Measurements from ENCODE around the gene NAPEPLD.
"Not testable (repeated sequence)": the region's sequence is repeated elsewhere in the genome, so short reads cannot be mapped to it uniquely, and the experiment has no call there.

DNA sequence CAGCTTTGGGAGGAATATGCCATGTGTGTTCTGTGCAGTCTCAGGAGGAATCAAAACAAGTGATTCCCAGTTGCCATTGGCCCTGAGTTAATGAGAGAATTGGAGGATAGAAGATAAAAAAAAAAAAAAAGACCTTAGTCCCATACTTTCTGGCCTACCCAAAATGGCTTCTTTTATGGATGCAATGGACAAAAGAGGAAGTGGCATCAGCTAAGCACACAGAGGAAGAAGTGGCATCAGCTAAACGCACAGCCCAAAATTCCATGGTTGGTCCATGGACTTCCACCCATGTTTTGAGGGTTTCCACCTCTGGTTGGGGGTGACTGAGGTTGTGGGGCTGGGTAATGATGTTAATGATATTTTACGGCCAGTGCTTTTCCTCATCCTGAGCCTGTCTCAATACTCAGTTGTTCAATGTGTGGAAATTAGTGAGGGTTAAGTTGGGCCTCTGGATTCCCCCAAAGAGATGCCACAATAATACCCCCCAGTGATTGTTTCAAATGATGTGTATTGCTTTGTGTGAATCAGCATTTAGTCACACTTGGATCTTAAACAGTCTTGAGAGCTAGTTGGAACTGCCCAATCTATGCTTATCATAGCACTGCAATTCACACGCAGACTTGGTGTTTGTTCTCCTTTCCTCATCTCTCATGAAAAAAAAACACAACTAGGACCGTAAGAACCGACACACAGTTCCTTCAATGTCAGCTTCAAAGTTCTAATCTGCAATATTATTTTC, 14.4 kb upstream of the NAPEPLD start:
- TF ChIP-seq, protein P1, sequence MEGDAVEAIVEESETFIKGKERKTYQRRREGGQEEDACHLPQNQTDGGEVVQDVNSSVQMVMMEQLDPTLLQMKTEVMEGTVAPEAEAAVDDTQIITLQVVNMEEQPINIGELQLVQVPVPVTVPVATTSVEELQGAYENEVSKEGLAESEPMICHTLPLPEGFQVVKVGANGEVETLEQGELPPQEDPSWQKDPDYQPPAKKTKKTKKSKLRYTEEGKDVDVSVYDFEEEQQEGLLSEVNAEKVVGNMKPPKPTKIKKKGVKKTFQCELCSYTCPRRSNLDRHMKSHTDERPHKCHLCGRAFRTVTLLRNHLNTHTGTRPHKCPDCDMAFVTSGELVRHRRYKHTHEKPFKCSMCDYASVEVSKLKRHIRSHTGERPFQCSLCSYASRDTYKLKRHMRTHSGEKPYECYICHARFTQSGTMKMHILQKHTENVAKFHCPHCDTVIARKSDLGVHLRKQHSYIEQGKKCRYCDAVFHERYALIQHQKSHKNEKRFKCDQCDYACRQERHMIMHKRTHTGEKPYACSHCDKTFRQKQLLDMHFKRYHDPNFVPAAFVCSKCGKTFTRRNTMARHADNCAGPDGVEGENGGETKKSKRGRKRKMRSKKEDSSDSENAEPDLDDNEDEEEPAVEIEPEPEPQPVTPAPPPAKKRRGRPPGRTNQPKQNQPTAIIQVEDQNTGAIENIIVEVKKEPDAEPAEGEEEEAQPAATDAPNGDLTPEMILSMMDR (IDR thresholded peaks at IDR 0.05; ENCODE audit: extremely low read depth in 1 of 2, insufficient read depth in 1 of 2, low read depth in 1 of 2, low read length in 2 of 2): not testable (repeated sequence)
- TF ChIP-seq, protein P2, sequence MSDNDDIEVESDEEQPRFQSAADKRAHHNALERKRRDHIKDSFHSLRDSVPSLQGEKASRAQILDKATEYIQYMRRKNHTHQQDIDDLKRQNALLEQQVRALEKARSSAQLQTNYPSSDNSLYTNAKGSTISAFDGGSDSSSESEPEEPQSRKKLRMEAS (IDR thresholded peaks at IDR 0.05; ENCODE audit: insufficient read depth, insufficient read length): not testable (repeated sequence)
- not testable (repeated sequence) for TF ChIP-seq EZH2 (IDR thresholded peaks at IDR 0.05; ENCODE audit: borderline replicate concordance, low read depth, low read length, severe bottlenecking); POLR2A (IDR thresholded peaks at IDR 0.05; ENCODE audit: low read depth, low read length); MYC (IDR thresholded peaks at IDR 0.05; ENCODE audit: low read depth, low read length); JUN (IDR thresholded peaks at IDR 0.05; ENCODE audit: borderline replicate concordance, insufficient read depth, insufficient read length, low read depth); POLR2AphosphoS5 (IDR thresholded peaks at IDR 0.05; ENCODE audit: insufficient read depth, low read depth, low read length); GATA2 (IDR thresholded peaks at IDR 0.05; ENCODE audit: insufficient read depth, insufficient read length, low read depth, low read length)

Data from endothelial cell of umbilical vein (primary cell).